Thoracic aorta (tissue), 2 donors: Measurements from ENCODE around the gene IGFBP2. TPM values are rescaled to one million over a fixed set of nuclear protein-coding genes. Genes with fewer than 3 reads are reported as not detected.

ENCODE experiments used
- ATAC-seq: fragments of 150-250 bp; one replicate; pipeline ENCODE4 v1.8.0; 2017; ENCODE audit warnings: low read depth; ENCODE audit not compliant: insufficient number of reproducible peaks, low FRiP score
- DNase-seq: peaks from one replicate; pipeline ENCODE4 v3.0.0-alpha.2; 2020; ENCODE audit warnings: low spot score
- H3K27ac ChIP-seq, 2 donors: fragments of 200-600 bp; sonication (generic); 1 replicate in 1 of 2; 2 replicates in 1 of 2; pipeline ENCODE4 v1.5.1; 2016; ENCODE audit warnings: mild to moderate bottlenecking in 2 of 2, moderate library complexity in 2 of 2
- H3K27me3 ChIP-seq: fragments of 200-600 bp; sonication (generic); replicated peaks from 2 replicates; pipeline ENCODE4 v1.6.0; 2016; ENCODE audit warnings: mild to moderate bottlenecking; ENCODE audit not compliant: insufficient read depth
- H3K36me3 ChIP-seq: fragments of 200-600 bp; sonication (generic); one replicate; pipeline ENCODE4 v1.5.1; 2016
- H3K4me1 ChIP-seq, 2 donors: fragments of 200-600 bp; sonication (generic); 1 replicate in 1 of 2; 2 replicates in 1 of 2; pipeline versions ENCODE4 v1.5.1 to v1.6.0; 2016; ENCODE audit warnings: low read depth in 2 of 2, mild to moderate bottlenecking in 1 of 2; ENCODE audit not compliant: control insufficient read depth in 1 of 2
- H3K4me3 ChIP-seq: fragments of 200-600 bp; sonication (generic); 2 replicates; pipeline ENCODE4 v1.5.1; 2016; ENCODE audit warnings: mild to moderate bottlenecking
- H3K9me3 ChIP-seq: fragments of 200-600 bp; sonication (generic); 2 replicates; pipeline ENCODE4 v1.5.1; 2016
- CTCF ChIP-seq: fragments of 200-600 bp; sonication (generic); IDR thresholded peaks from one replicate; pipeline ENCODE4 v1.5.1; 2019; ENCODE audit warnings: antibody characterized with exemption
- total RNA-seq, 2 donors: library from RNA; depleted of rRNA; stranded (reverse); fragments of >200 nt; gene quantifications; one replicate each; pipeline versions ENCODE4 v1.1.0 to v1.2.3, GENCODE V29; 2016

Gene IGFBP2
- total RNA-seq, 2 donors from 2014 or later, result 608 to 2,156 TPM

GRCh38 chr2:216674376-216674775 lies 41.2 kb downstream of the IGFBP2 start:
- Histone ChIP-seq H3K27me3 (no peaks in the 10 kb centered on the region), H3K9me3 (no peaks in the 10 kb centered on the region), H3K36me3 (peaks cover 47% of the 10 kb centered on the region), H3K27ac (no peak overlapping the region), H3K4me1 (peaks cover 0 to 16% of the 10 kb centered on the region in 2 donors), H3K4me3 (no peak overlapping the region)
- no peak for TF ChIP-seq CTCF
- ATAC-seq (no peak), DNase-seq (no peak)

DNA sequence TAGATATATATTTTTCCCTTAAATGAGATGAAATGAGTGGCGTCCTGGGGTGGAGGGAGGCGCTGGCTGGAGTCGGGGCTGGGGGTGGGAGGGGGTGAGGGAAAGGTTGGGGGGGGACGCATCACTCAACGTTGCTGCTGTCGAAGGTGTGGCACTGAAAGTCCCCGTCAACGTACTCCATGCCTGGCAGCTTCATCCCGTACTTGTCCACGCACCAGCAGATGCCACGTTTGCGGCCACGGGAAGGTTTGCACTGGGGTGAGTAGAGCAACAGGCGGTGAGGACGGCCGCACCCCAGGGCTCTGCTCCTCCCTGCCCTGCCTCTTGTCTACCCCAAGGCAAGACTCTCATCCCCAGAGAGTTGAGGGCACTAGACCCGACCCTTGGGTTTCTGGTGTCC lies 43.4 kb downstream of the IGFBP2 start:
- Histone ChIP-seq H3K4me1 (peaks cover 12 to 33% of the 10 kb centered on the region in 2 donors), H3K4me3 (no peak overlapping the region), H3K9me3 (no peaks in the 10 kb centered on the region), H3K27me3 (no peaks in the 10 kb centered on the region), H3K27ac (peak overlapping the region in 1 of 2 donors; percentile 11), H3K36me3 (peaks cover 47% of the 10 kb centered on the region)
- TF ChIP-seq CTCF, result no peak
- DNase-seq (no peak), ATAC-seq (no peak)

DNA sequence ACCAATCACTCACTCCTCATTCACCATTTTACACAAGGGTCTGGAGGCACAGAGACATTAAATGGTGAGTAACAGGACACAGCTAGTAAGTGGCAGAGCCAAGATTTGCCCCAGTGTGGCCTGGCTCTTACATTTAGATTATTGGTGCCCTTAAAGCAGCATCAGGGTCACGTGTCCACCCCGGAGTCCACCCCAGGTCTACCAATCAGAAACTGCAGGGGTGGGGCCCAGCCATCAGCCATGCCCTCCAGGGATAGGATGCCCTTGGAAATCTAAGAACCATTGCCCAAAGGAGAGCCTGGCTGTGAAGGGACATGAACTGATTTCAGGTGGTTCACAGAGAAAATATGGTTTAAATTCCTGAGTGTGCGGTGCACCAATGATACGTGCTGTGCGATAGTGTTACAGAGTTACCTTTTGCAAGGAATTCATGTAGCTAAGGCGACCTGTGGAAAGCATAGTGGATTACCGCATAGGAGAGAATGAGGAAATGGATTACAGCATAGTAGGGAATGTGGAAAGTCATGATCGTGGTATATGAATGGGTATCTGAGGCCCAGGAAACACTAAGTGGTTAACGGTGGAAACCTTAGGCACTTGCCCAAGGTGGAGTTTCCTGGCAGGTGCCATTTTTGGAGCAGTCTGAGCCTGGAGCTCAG lies 44.3 kb downstream of the IGFBP2 start:
- no peak for TF ChIP-seq CTCF
- DNase-seq (no peak), ATAC-seq (no peak)
- H3K27ac ChIP-seq, result peak overlapping the region; percentile 12 to 24
- H3K27me3 ChIP-seq, result no peaks in the 10 kb centered on the region
- H3K4me3 ChIP-seq, result no peak overlapping the region
- H3K4me1 ChIP-seq, result peaks cover 17 to 38% of the 10 kb centered on the region in 2 donors
- H3K9me3 ChIP-seq, result no peaks in the 10 kb centered on the region
- H3K36me3 ChIP-seq, result peaks cover 47% of the 10 kb centered on the region

- Histone ChIP-seq H3K27ac (peak overlapping the region; percentile 12 to 24), H3K9me3 (no peaks in the 10 kb centered on the region), H3K27me3 (no peaks in the 10 kb centered on the region), H3K4me3 (no peak overlapping the region), H3K36me3 (peaks cover 47% of the 10 kb centered on the region), H3K4me1 (peaks cover 18 to 44% of the 10 kb centered on the region in 2 donors)
- no peak for TF ChIP-seq CTCF
- DNase-seq (no peak), ATAC-seq (no peak)
Measured at GRCh38 chr2:216678098-216678465, 44.9 kb downstream of the IGFBP2 start.

GRCh38 chr2:216678813-216679657 lies 45.8 kb downstream of the IGFBP2 start:
- Histone ChIP-seq H3K4me3 (no peak overlapping the region), H3K27ac (peak overlapping the region; percentile 81 to 86), H3K36me3 (peaks cover 44% of the 10 kb centered on the region), H3K4me1 (peaks cover 25 to 53% of the 10 kb centered on the region in 2 donors), H3K27me3 (no peaks in the 10 kb centered on the region), H3K9me3 (no peaks in the 10 kb centered on the region)
- ATAC-seq (no peak), DNase-seq (no peak)
- no peak for TF ChIP-seq CTCF
